Lower lobe of right lung (tissue), 2 donors: ENCODE measurements around the gene TUBA3D. TPM values are rescaled to one million over a fixed set of nuclear protein-coding genes. Genes with fewer than 3 reads are reported as not detected.
"Not testable (repeated sequence)": the region's sequence is repeated elsewhere in the genome, so short reads cannot be mapped to it uniquely, and the experiment has no call there.

Experiments
- ATAC-seq, 2 donors: fragments of 200-7000 bp; cut with Tn5 transposase; one replicate each; pipeline ENCODE4 v1.9.1; 2020 to 2022; ENCODE audit warnings: mild to moderate bottlenecking in 2 of 2, moderate library complexity in 2 of 2
- DNase-seq: peaks from one replicate; pipeline ENCODE4 v3.0.0-alpha.2; 2020
- H3K27ac ChIP-seq: fragments of 200-600 bp; one replicate; pipeline ENCODE4 v1.8.0; 2022
- H3K27me3 ChIP-seq: fragments of 200-600 bp; one replicate; pipeline ENCODE4 v1.8.0; 2022; ENCODE audit warnings: low read depth
- H3K36me3 ChIP-seq: fragments of 200-600 bp; one replicate; pipeline ENCODE4 v1.8.0; 2022; ENCODE audit warnings: mild to moderate bottlenecking
- H3K4me1 ChIP-seq: fragments of 200-600 bp; one replicate; pipeline ENCODE4 v1.8.0; 2022
- H3K4me3 ChIP-seq: fragments of 200-600 bp; one replicate; pipeline ENCODE4 v1.8.0; 2022; ENCODE audit warnings: mild to moderate bottlenecking
- H3K9me3 ChIP-seq: fragments of 200-600 bp; one replicate; pipeline ENCODE4 v1.8.0; 2022
- CTCF ChIP-seq: fragments of 200-600 bp; IDR thresholded peaks from one replicate; pipeline ENCODE4 v1.8.0; 2022; ENCODE audit warnings: antibody characterized with exemption, mild to moderate bottlenecking
- intact Hi-C: fragments of 100-400 bp; cut with DNase I; formaldehyde crosslinking; loops from one replicate; pipeline ENCODE4 v1.11.0; 2022
- total RNA-seq: library from RNA; stranded (reverse); fragmentation: NEBNext Ultra II Directional; extraction: Animal tissue kit (Norgen Biotek cat#: 25700); gene quantifications from one replicate; pipeline ENCODE4 v1.2.1, GENCODE V29; 2021
- donor health status: DM: no; HTN: yes; CAD: no; lungs with severe emphysema.

TUBA3D gene
- total RNA-seq, 1 donor from 2014 or later: not detected

DNA sequence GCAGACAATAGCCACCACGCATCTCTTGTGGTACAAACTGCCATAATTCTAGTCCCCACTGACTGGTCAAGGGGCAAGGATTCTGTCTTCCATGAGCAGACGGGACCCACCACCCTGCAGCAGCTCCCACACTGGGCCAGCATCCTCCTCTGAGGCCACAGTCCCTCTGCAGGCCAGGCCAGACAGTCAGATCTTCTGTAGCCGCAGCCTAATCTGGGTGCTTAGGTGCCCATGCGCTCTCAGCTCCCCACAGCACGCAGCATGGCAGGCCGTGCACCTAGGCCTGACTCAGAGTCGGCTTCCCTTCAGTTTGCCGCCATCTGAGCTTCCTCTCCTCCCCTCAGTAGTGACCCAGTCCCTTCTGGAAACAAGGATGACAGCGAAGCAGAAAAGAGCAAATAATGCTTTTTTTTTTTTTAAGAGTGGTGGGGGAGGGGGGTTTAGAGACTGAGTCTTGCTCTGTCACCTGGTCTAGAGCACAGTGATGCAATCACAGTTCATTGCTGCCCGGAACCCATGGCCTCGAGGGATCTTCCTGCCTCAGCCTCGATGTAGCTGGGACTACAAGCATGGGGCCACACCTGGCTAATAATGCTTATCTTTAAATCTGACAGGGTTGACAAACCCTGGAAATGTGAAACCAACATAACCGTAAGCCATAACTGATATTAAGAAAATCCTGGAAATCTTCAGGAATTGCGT is 10.4 kb downstream of the TUBA3D start:
- DNase-seq: not testable (repeated sequence)

GRCh38 chr2:131488306-131489205 is 12.6 kb downstream of the TUBA3D start:
- DNase-seq (no peak), ATAC-seq (no peak)
- peaks cover 10% of the 10 kb centered on the region for H3K4me1 ChIP-seq
- no peak for TF ChIP-seq CTCF
- H3K36me3 ChIP-seq: peaks cover 6% of the 10 kb centered on the region
- no peaks in the 10 kb centered on the region for H3K9me3 ChIP-seq
- no peak overlapping the region for H3K4me3 ChIP-seq
- H3K27me3 ChIP-seq: no peaks in the 10 kb centered on the region
- intact Hi-C loops: no loop called here
- H3K27ac ChIP-seq: no peak overlapping the region

More for the DNA sequence above, 10.4 kb downstream of the TUBA3D start:
- H3K9me3 ChIP-seq, H3K36me3 ChIP-seq, ATAC-seq, H3K4me3 ChIP-seq, H3K27me3 ChIP-seq, H3K27ac ChIP-seq, H3K4me1 ChIP-seq, intact Hi-C loops: not testable (repeated sequence)

- ATAC-seq, DNase-seq, H3K27ac ChIP-seq, H3K9me3 ChIP-seq, intact Hi-C loops, H3K27me3 ChIP-seq, H3K36me3 ChIP-seq: not testable (repeated sequence)
- Histone ChIP-seq H3K4me1 (peaks cover 23% of the 10 kb centered on the region), H3K4me3 (peak overlapping the region; percentile 78)
These were observed 14.9 kb downstream of the TUBA3D start for GRCh38 chr2:131490616-131491468.

- ATAC-seq: peak; percentile 13 to 43
- DNase-seq, H3K9me3 ChIP-seq, H3K27me3 ChIP-seq, H3K27ac ChIP-seq, intact Hi-C loops, H3K36me3 ChIP-seq: not testable (repeated sequence)
- peaks cover 23% of the 10 kb centered on the region for H3K4me1 ChIP-seq
- peak overlapping the region; percentile 78 for H3K4me3 ChIP-seq
These were observed 15.5 kb downstream of the TUBA3D start for GRCh38 chr2:131491469-131491836.

- H3K36me3 ChIP-seq, intact Hi-C loops, H3K27me3 ChIP-seq, DNase-seq, H3K9me3 ChIP-seq: not testable (repeated sequence)
- peak in 1 of 2 donors; percentile 6 for ATAC-seq
- peaks cover 23% of the 10 kb centered on the region for H3K4me1 ChIP-seq
- peak within 1 kb of the TSS; percentile 89 for H3K27ac ChIP-seq
- peak within 1 kb of the TSS; percentile 78 for H3K4me3 ChIP-seq
These were observed 16.1 kb downstream of the TUBA3D start, which contains the start of gene MZT2A for GRCh38 chr2:131492015-131492417. Gene MZT2A (minus strand): TSS chr2:131492397. CDS start chr2:131492376, 21 bp downstream.

DNA sequence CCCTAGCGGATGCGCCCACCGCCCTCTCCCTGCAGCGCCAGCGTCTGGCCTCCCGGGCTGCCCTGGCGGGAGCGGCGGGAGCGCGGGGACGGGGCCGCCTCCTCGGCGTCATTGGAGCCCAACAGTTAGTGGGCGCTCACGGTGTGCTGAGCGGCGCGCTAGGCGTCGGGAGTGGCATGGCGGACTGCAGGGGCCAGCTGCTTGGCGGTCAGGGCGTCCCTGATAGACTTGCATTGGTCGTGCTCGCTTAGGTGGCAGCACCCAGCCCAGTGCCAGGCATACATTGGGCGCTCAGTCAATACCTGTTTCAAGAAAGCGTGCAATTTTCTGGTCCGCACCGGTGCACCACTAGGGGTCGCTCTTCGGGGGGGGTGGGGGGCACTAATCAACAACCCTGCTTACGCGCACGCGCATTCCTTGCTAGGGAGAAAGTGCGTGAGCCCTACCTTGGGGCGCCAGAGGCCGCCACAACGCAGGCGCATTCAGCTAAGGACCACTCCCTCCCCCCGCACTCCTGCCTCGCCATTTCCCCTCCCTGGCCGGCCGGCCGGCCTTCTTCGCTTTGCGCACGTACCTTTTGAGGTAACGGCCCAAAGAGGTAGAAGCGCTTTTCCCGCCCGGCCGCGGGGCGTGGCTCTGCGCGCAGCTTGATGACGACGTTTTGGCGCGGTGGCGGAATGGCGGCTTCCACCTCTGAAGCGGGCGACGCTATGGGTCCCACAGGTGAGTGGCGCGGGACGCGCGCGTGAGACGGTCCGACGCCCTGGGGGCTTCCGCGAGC is 16.7 kb downstream of the TUBA3D start:
- Histone ChIP-seq H3K4me3 (peak overlapping the region; percentile 78), H3K36me3 (no peaks in the 10 kb centered on the region), H3K9me3 (no peaks in the 10 kb centered on the region), H3K27me3 (no peaks in the 10 kb centered on the region), H3K27ac (peak overlapping the region; percentile 89), H3K4me1 (peaks cover 23% of the 10 kb centered on the region)
- intact Hi-C loops: no loop called here
- ATAC-seq (peak; percentile 94 to 95), DNase-seq (peak; percentile 96)
- TF ChIP-seq CTCF: peak; percentile 71
